GM12875 (cell line): ENCODE data around the gene PRMT7.

Experiments
- H3K4me3 ChIP-seq: one replicate; pipeline ENCODE4 v1.5.1; 2011; ENCODE audit warnings: low read depth, low read length, control low read depth
- TF ChIP-seq, protein P1 (sequence below): IDR thresholded peaks from 2 replicates; pipeline ENCODE4 v1.5.1; 2011; ENCODE audit warnings: low read depth, mild to moderate bottlenecking, control low read depth, inconsistent platforms, low read length, moderate library complexity, borderline replicate concordance; ENCODE audit not compliant: insufficient read depth

PRMT7 gene

DNA sequence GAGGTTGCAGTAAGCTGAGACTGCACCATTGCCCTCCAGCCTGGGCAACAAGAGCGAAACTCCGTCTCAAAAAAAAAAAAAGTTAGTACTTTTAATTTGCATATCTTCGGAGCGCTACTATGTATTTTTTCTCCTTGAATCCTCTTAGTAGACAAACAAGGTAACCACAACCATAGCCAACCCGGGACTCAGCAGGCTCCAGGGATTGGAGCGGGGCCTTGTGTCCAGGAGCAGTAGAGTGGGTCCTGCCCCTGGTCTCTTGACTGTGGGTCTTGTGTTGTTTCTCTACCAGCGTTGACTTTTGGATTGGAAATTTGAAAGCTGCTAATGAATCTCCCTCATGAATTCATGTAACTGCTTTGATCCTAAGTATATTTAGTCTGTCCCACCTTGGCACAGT, 32.3 kb downstream of the PRMT7 start:
- TF ChIP-seq, protein P1, sequence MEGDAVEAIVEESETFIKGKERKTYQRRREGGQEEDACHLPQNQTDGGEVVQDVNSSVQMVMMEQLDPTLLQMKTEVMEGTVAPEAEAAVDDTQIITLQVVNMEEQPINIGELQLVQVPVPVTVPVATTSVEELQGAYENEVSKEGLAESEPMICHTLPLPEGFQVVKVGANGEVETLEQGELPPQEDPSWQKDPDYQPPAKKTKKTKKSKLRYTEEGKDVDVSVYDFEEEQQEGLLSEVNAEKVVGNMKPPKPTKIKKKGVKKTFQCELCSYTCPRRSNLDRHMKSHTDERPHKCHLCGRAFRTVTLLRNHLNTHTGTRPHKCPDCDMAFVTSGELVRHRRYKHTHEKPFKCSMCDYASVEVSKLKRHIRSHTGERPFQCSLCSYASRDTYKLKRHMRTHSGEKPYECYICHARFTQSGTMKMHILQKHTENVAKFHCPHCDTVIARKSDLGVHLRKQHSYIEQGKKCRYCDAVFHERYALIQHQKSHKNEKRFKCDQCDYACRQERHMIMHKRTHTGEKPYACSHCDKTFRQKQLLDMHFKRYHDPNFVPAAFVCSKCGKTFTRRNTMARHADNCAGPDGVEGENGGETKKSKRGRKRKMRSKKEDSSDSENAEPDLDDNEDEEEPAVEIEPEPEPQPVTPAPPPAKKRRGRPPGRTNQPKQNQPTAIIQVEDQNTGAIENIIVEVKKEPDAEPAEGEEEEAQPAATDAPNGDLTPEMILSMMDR: no peak
- no peak overlapping the region for H3K4me3 ChIP-seq

- H3K4me3 ChIP-seq: no peak overlapping the region
- TF ChIP-seq, protein P1: no peak
Measured at GRCh38 chr16:68344252-68344651, 33.4 kb downstream of the PRMT7 start.

DNA sequence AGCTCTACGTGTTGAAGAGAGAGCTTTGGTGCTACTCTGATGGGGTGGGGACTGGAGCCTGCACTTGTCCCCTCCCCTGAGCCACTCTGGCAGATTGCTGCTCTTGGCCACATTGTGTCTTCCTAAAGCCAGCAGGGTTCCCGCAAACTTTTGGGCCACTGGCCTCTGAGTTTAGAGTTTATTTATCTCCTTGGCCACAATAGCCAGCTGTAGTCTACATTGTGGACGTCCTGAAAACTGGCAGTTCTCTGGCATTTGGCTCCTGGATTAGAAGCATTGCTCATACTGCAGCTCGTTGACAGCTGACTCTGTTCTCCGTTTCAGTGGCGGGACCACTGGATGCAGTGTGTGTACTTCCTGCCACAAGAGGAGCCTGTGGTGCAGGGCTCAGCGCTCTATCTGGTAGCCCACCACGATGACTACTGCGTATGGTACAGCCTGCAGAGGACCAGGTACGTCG, 34.6 kb downstream of the PRMT7 start:
- TF ChIP-seq, protein P1: no peak

DNA sequence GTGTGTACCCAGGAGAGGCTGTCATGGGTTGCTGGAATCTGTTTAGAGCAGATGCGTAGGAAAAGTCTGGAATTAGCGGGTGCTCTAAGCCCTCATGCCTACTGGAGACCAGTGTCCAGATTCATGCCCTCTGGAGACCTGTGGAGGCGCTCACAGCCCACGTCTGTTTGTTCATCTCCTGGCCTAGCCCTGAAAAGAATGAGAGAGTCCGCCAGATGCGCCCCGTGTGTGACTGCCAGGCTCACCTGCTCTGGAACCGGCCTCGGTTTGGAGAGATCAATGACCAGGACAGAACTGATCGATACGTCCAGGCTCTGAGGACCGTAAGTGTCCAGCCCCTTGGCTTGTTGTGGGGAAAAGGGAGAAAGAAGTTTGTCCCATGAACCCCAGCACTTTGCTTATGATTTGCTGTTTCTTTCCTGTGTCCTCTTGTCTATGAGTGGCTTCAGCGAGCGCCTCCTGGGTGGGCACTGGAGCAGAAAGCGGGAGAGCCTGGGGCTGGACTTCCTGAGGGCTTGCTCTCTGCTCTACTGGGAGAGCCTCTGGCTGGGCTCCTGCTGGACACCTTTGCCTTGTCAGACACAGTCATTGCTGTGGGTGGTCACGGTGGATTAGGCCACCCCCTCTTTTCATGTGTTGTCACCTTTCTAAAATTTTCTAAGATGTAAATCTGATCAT, 35.3 kb downstream of the PRMT7 start:
- TF ChIP-seq, protein P1: no peak
- no peak overlapping the region for H3K4me3 ChIP-seq

More for the DNA sequence above, 34.6 kb downstream of the PRMT7 start:
- no peak overlapping the region for H3K4me3 ChIP-seq

- H3K4me3 ChIP-seq: no peak overlapping the region
- TF ChIP-seq, protein P1: no peak
Measured at GRCh38 chr16:68346892-68347480, 36.2 kb downstream of the PRMT7 start.

- H3K4me3 ChIP-seq: no peak overlapping the region
- TF ChIP-seq, protein P1: no peak
Measured at GRCh38 chr16:68347605-68348004, 36.8 kb downstream of the PRMT7 start.
